Choroid plexus epithelial cell (primary cell): ENCODE results near the gene PI4KB.
"Not testable (repeated sequence)": the region's sequence is repeated elsewhere in the genome, so short reads cannot be mapped to it uniquely, and the experiment has no call there.

Experiments
- DNase-seq: peaks from one replicate; pipeline ENCODE4 v3.0.0-alpha.2; 2010; ENCODE audit warnings: low read depth
- H3K4me3 ChIP-seq: 2 replicates; pipeline ENCODE4 v1.5.1; 2011; ENCODE audit warnings: low read depth, mild to moderate bottlenecking, control low read depth, low read length, moderate library complexity
- TF ChIP-seq, protein P1 (sequence below): conservative IDR thresholded peaks from 2 replicates; pipeline ENCODE4 v1.5.1; 2011; ENCODE audit warnings: low read depth, mild to moderate bottlenecking, control low read depth, inconsistent platforms, low read length, moderate library complexity

The PI4KB gene

DNA sequence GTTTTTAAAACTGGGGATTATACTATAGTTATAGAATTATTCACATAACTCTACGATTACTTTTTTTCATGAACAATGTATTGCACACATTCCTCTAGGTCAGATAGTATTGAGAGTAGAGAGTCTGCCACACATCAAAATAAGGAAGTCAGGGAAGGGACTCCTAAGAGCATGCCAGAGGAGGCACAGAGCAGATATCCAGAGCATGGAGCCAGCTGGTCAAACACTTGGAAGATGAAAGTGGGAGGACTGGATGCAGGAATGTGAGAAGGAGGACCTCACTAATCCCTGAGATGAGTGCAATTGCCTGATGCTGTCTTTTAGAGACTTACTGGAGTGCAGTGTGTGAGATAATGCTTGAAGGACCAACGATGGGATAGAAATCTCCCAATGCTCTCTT, 29.5 kb upstream of the PI4KB start:
- no peak overlapping the region for H3K4me3 ChIP-seq
- TF ChIP-seq, protein P1, sequence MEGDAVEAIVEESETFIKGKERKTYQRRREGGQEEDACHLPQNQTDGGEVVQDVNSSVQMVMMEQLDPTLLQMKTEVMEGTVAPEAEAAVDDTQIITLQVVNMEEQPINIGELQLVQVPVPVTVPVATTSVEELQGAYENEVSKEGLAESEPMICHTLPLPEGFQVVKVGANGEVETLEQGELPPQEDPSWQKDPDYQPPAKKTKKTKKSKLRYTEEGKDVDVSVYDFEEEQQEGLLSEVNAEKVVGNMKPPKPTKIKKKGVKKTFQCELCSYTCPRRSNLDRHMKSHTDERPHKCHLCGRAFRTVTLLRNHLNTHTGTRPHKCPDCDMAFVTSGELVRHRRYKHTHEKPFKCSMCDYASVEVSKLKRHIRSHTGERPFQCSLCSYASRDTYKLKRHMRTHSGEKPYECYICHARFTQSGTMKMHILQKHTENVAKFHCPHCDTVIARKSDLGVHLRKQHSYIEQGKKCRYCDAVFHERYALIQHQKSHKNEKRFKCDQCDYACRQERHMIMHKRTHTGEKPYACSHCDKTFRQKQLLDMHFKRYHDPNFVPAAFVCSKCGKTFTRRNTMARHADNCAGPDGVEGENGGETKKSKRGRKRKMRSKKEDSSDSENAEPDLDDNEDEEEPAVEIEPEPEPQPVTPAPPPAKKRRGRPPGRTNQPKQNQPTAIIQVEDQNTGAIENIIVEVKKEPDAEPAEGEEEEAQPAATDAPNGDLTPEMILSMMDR, result no peak
- no peak for DNase-seq

DNA sequence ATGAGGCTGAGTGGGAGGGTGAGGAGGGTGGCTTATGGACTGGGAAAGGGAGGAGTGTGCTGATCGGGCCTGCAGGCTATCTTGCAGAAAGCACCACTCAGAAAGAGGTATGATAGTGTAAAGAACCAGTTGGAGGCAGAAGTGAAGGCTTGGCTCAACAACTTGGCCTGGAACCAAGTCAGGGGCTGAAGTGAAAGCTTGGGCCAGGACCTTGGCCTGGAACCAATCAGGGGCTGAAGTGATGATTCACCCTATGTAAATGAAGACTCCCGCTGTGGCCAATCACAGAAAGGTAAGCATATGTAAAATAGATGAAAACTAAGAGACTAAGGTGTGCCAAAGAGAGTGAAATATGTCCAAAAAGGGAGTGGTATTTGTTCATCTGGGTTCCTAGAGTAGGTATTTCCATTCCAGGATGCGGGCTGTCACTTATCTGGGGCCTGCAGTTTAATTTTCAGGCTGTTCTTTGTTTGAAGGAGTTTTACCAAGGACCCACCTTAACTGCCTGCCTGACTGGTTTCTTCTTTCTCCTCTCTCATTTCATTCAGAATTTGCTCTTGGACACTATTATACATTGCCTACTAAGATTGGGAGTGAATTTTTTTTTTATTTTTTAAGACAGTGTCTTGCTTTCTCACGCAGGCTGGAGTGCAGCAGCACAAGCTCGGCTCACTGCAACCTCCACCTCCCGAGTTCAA, 25.0 kb upstream of the PI4KB start:
- H3K4me3 ChIP-seq, result no peak overlapping the region
- DNase-seq, result peak; percentile 75
- TF ChIP-seq, protein P1, result no peak

DNA sequence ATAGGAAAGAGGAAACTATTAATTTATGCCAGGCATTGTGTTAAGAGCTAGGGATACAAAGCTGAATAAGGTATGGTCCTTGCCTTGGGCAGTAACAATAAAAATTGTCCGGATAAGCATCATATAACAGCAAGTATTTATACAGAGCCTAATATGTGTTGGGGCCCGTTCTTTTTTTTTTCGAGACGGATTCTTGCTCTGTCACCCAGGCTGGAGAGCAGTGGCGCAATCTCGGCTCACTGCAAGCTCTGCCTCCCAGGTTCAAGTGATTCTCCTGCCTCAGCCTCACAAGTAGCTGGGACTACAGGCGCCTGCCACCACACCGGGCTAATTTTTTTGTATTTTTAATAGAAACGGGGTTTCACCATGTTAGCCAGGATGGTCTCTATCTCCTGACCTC, 23.1 kb upstream of the PI4KB start:
- not testable (repeated sequence) for DNase-seq, H3K4me3 ChIP-seq

DNA sequence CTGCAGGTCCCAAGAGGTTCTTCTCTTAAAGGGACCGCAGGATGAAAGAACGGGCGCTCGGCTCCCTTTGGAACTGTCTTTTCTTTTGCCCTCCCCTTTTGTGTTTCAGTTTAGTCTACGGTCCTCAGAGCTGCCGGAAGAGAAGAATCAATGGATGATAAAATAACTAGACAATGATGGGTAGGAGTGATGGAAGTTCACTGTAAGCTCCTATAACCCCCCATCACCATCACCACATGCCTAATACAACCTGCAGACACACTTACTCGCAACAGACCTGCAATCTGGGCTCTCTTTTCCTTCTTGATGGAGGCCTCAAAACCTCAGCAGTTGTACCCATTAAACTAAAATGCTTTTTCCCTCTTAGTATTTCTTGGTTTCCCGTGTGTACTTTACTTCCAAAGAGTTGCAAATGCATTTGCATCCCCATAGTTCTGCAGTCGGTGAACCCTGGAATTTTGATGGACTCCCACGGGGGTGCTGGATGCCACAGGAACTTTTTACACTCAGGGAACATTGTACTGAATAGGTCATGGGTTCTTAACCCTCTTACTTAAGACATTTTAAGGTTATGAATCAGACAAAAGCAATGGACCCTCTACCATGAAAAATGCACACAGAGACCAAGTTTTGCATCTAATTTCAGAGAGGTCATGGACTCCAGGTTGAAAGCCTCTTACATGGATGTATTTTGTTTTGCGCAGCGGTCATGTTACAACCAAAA, 20.5 kb upstream of the PI4KB start:
- H3K4me3 ChIP-seq, result peak overlapping the region; percentile 58
- DNase-seq, result peak; percentile 33

DNA sequence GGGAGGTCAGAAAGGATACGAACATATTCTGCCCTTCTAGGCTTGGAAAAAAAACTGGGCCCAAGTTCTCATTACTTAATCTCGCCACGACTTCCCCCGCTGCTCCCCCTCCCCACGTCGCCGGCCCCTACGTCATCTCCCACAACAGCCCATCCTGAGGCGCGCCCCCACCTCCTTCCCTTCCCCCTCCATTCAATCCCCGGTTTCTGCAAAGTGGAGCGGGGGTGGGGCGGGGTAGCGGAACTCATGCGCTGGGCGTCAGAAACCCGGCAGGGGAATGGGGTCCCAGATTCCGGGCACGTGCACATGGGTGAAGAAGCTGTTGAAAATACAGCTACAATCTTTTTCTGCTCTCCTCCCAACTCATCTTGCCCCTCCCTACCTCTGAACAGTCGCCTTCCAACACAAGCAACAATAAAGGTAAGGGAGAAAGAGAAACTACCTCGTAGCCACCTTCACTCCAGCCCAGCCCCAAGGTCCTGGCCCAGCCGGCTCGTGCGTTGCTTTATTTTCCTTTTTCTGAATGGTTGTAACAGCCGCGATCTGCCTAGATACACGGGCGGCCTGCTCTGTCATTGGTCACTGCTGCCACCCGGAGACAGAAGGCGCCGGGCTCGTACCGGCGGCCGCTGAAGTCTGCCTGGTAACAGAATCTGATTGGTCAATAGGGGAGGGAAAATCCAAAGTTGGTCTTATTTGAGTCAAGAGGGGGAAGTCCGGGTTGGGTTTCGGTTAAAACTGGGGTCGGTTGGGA, 19.7 kb upstream of the PI4KB start, which contains the start of gene RFX5:
TSS of gene RFX5 (minus strand) at position 484 of the 754 bp plus-strand sequence. CDS start 932 bp downstream, outside the sequence.
- peak within 1 kb of the TSS; percentile 82 for H3K4me3 ChIP-seq

More for the DNA sequence above, 20.5 kb upstream of the PI4KB start:
- TF ChIP-seq, protein P1, result no peak

DNA sequence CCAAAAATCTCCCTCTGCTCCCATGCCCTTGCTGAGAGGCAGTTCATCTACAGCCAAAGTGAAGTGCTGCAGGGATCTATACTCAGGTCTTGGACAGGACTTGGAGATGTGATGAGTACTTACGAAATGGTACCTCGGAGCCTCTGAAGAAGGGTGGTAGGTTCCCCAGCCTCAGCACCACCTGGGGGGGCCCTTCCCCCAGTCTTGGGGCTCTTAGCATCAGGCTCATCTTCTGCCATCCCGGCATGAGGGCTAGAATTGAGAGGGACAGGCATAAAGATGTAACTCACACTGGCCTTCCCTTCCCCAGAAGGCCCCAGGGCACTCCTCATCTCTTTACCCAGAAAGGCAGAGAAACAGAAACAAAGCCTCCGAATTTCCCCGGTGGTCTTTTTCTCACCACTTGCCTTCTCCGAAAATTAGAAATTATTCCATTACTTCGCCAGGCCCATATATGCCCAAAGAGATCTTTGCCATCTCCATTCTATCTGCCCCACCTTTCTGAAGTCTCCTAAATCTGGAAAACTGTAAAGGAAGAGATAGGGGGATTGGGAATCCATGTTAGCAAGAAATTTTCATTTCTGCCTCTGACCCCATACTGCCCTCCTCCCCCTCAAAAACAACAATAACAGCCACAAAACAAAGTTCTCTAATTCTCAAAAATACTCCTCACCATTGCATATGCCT, 19.0 kb upstream of the PI4KB start:
- peak overlapping the region; percentile 82 for H3K4me3 ChIP-seq
- peak; percentile 28 for DNase-seq

More for the DNA sequence above, 19.7 kb upstream of the PI4KB start, which contains the start of gene RFX5:
- DNase-seq, result peak; percentile 99
- TF ChIP-seq, protein P1, result no peak

More for the DNA sequence above, 19.0 kb upstream of the PI4KB start:
- TF ChIP-seq, protein P1, result no peak
